A549 (cell line): Measurements from ENCODE around the gene POLR2C. TPM values are rescaled to one million over a fixed set of nuclear protein-coding genes. Genes with fewer than 3 reads are reported as not detected.

ENCODE experiments used
- ATAC-seq, 2 experiments: fragments of 200-7000 bp in 1 of 2; fragments of >200 bp in 1 of 2; cut with Nextera tagmentation in 1 of 2; cut with Tn5 transposase in 1 of 2; 3 replicates each; pipeline versions ENCODE4 v1.8.0 to v1.9.1; 2018 to 2020; ENCODE audit warnings: mild to moderate bottlenecking in 1 of 2, moderate library complexity in 1 of 2
- CTCF ChIA-PET: fragments of 300-600 bp; sonication (Branson Sonifier 250); formaldehyde crosslinking; extraction: SDS; loops from one replicate; lab custom pipeline; 2021; ENCODE audit warnings: antibody characterized with exemption, inconsistent platforms; lab: Yijun Ruan, JAX
- POLR2A ChIA-PET: fragments of 350-600 bp; formaldehyde crosslinking; extraction: SDS; loops from one replicate; lab custom pipeline; 2021; ENCODE audit warnings: antibody characterized with exemption, inconsistent platforms; lab: Yijun Ruan, JAX
- DNase-seq, 2 experiments: peaks; one replicate each; pipeline versions ENCODE4 v3.0.0 to v3.0.0-alpha.2; 2011 to 2016; ENCODE audit warnings: low read depth in 1 of 2, low spot score in 1 of 2
- FAIRE-seq: peaks from 2 replicates; lab custom pipeline; 2011; peaks lifted over from hg19 to GRCh38; lab: Jason Lieb, UNC
- H3K27ac ChIP-seq, 2 experiments: fragments of >200 bp; sonication (Bioruptor Twin); formaldehyde crosslinking; 3 replicates each; pipeline ENCODE4 v1.5.1; 2016 to 2017
- H3K4me1 ChIP-seq: fragments of >200 bp; sonication (Bioruptor Twin); formaldehyde crosslinking; 3 replicates; pipeline ENCODE4 v1.6.1; 2016
- H3K4me2 ChIP-seq: fragments of >200 bp; sonication (Bioruptor Twin); formaldehyde crosslinking; 3 replicates; pipeline ENCODE4 v1.6.1; 2016
- H3K4me3 ChIP-seq: fragments of >200 bp; sonication (Bioruptor Twin); formaldehyde crosslinking; 3 replicates; pipeline ENCODE4 v1.5.1; 2016
- H3K9me3 ChIP-seq: fragments of >200 bp; sonication (Bioruptor Twin); formaldehyde crosslinking; 3 replicates; pipeline ENCODE4 v1.6.1; 2016
- CBX2 ChIP-seq: fragments of 200-600 bp; sonication (generic); IDR thresholded peaks from 2 replicates; pipeline ENCODE4 v1.6.1; 2016; ENCODE audit warnings: low read depth, mild to moderate bottlenecking, borderline replicate concordance
- CEBPB ChIP-seq, 2 experiments: fragments of >200 bp in 1 of 2; sonication (Bioruptor Twin) in 1 of 2; formaldehyde crosslinking in 1 of 2; IDR thresholded peaks; 2 replicates each; pipeline ENCODE4 v1.6.1; 2012 to 2016
- CHD2 ChIP-seq: fragments of 150-350 bp; IDR thresholded peaks from 2 replicates; pipeline ENCODE4 v1.6.1; 2014; ENCODE audit warnings: low read length; ENCODE audit not compliant: partially characterized antibody
- CHD4 ChIP-seq: fragments of 200-600 bp; sonication (generic); IDR thresholded peaks from 2 replicates; pipeline ENCODE4 v1.6.1; 2016; ENCODE audit warnings: antibody characterized with exemption, mild to moderate bottlenecking, borderline replicate concordance
- EP300 ChIP-seq, 2 experiments: fragments of >200 bp; sonication (Bioruptor Twin); formaldehyde crosslinking; IDR thresholded peaks; 2 replicates in 1 of 2; 3 replicates in 1 of 2; pipeline ENCODE4 v1.6.1; 2016 to 2017
- FOSB ChIP-seq: fragments of 250-450 bp; sonication (Bioruptor Pico); IDR thresholded peaks from 2 replicates; pipeline ENCODE4 v1.5.0; 2020; ENCODE audit warnings: mild to moderate bottlenecking, moderate library complexity
- FOXS1 ChIP-seq: fragments of 250-450 bp; sonication (Bioruptor Pico); IDR thresholded peaks from 2 replicates; pipeline ENCODE4 v1.5.0; 2020; ENCODE audit warnings: mild to moderate bottlenecking, moderate library complexity
- GATA3 ChIP-seq: IDR thresholded peaks from 2 replicates; pipeline ENCODE4 v1.6.1; 2012; ENCODE audit warnings: borderline replicate concordance
- HEYL ChIP-seq: fragments of 250-450 bp; sonication (Bioruptor Pico); IDR thresholded peaks from 2 replicates; pipeline ENCODE4 v1.8.0; 2021; ENCODE audit warnings: mild to moderate bottlenecking, moderate library complexity
- HOXB5 ChIP-seq: fragments of 250-450 bp; sonication (Bioruptor Pico); IDR thresholded peaks from 2 replicates; pipeline ENCODE4 v1.5.0; 2020; ENCODE audit warnings: mild to moderate bottlenecking, moderate library complexity
- JUNB ChIP-seq: fragments of >200 bp; sonication (Bioruptor Twin); formaldehyde crosslinking; IDR thresholded peaks from 2 replicates; pipeline ENCODE4 v1.6.1; 2016
- MAX ChIP-seq: IDR thresholded peaks from 2 replicates; pipeline ENCODE4 v1.6.1; 2012
- MAZ ChIP-seq: fragments of 150-350 bp; IDR thresholded peaks from 2 replicates; pipeline ENCODE4 v1.6.1; 2014; ENCODE audit warnings: antibody characterized with exemption, low read depth, low read length, borderline replicate concordance
- NFE2L2 ChIP-seq: fragments of 150-350 bp; conservative IDR thresholded peaks from 2 replicates; pipeline ENCODE4 v1.6.1; 2014; ENCODE audit warnings: low read length
- NR3C1 ChIP-seq: fragments of >200 bp; sonication (Bioruptor Twin); formaldehyde crosslinking; IDR thresholded peaks from 3 replicates; pipeline ENCODE4 v1.6.1; 2017
- PHF8 ChIP-seq: fragments of 200-600 bp; sonication (generic); IDR thresholded peaks from 2 replicates; pipeline ENCODE4 v1.6.1; 2016; ENCODE audit warnings: low read depth, mild to moderate bottlenecking, antibody characterized with exemption, moderate library complexity, borderline replicate concordance
- POLR2AphosphoS2 ChIP-seq: conservative IDR thresholded peaks from 2 replicates; pipeline ENCODE4 v1.6.1; 2012; ENCODE audit warnings: low read length, improper control_type of control experiment, inconsistent platforms
- RCOR1 ChIP-seq: fragments of 150-350 bp; IDR thresholded peaks from 2 replicates; pipeline ENCODE4 v1.6.1; 2014; ENCODE audit warnings: antibody characterized with exemption, low read length, low read depth
- REST ChIP-seq: fragments of 200-600 bp; sonication (generic); IDR thresholded peaks from 2 replicates; pipeline ENCODE4 v1.6.1; 2016; ENCODE audit warnings: antibody characterized with exemption, mild to moderate bottlenecking, moderate library complexity
- RFX5 ChIP-seq: fragments of 450-650 bp; IDR thresholded peaks from 2 replicates; pipeline ENCODE4 v1.7.1; 2014; ENCODE audit warnings: antibody characterized with exemption, mild to moderate bottlenecking, moderate library complexity
- SREBF2 ChIP-seq: fragments of 450-650 bp; IDR thresholded peaks from 2 replicates; pipeline ENCODE4 v1.6.1; 2014; ENCODE audit warnings: mild to moderate bottlenecking, moderate library complexity
- TFCP2L1 ChIP-seq: fragments of 250-450 bp; sonication (Bioruptor Pico); IDR thresholded peaks from 2 replicates; pipeline ENCODE4 v1.5.0; 2021; ENCODE audit warnings: mild to moderate bottlenecking
- ZFP36 ChIP-seq: fragments of 450-650 bp; IDR thresholded peaks from 2 replicates; pipeline ENCODE4 v1.6.1; 2014; ENCODE audit warnings: borderline replicate concordance; ENCODE audit not compliant: partially characterized antibody
- ZNF302 ChIP-seq: fragments of 250-450 bp; sonication (Bioruptor Pico); IDR thresholded peaks from 2 replicates; pipeline ENCODE4 v1.9.0; 2021; ENCODE audit warnings: inconsistent platforms, mild to moderate bottlenecking, moderate library complexity
- ZSCAN20 ChIP-seq: fragments of 250-450 bp; sonication (Bioruptor Pico); IDR thresholded peaks from 2 replicates; pipeline ENCODE4 v1.8.0; 2022; ENCODE audit warnings: mild to moderate bottlenecking, moderate library complexity
- WGBS: methylation state at CpG from one replicate; pipeline ENCODE4 v1.1.6; 2017; ENCODE audit errors: missing lambda C conversion rate; 5-methylcytosine and 5-hydroxymethylcytosine counted together
- polyA plus RNA-seq, 4 experiments: library from polyadenylated mRNA; depleted of rRNA in 3 of 4; stranded (reverse); fragments of >200 nt; fragmentation: RNase III in 1 of 4; extraction: RNeasy Plus Mini Kit Qiagen cat#74134 plus additional on column Dnase treatment in 1 of 4; gene quantifications; 2 replicates in 3 of 4; 3 replicates in 1 of 4; pipeline ENCODE4 v1.2.3, GENCODE V29; 2011 to 2017
- TF ChIP-seq, protein P1 (sequence below): IDR thresholded peaks from 2 replicates; pipeline ENCODE4 v1.6.1; 2012

Gene POLR2C
- polyA plus RNA-seq, 2 of the 4 experiments (the other 2 are of a cell fraction), result 148 to 229 TPM

GRCh38 chr16:57432989-57433388, 29.5 kb upstream of the POLR2C start:
- POLR2A ChIA-PET, result interaction anchor here (1.3 kb wide), 1 partner anchor 14 kb away, joined by 4 read pairs; the partner anchor contains the start of genes CIAPIN1 and COQ9
- CTCF ChIA-PET, result interaction anchor here (1.1 to 6.3 kb wide), 7 partner anchors 9 to 132 kb away, joined by 3 to 109 read pairs (median 4); partner anchors contain the start of gene POLR2C

DNA sequence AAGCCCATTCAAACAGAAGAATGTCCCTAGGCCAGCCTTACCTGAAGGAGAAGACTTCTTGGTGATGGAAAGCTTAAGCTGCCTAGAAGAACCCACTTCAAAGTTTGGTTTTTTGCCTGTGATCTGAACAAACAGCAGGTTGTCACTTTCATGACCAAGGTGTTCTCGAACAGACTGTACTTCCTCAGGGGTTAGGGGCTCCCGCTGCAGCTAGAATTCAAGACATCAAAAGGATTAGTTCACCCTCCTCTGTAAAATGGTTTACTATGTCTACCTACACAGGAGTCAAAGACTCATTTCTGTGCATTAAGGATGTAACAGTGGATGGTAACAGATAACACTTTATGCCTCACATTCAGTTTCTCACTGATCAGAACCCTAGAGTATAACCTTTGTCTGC, 28.5 kb upstream of the POLR2C start:
- Histone ChIP-seq H3K4me3 (no peak overlapping the region), H3K9me3 (no peaks in the 10 kb centered on the region), H3K4me1 (no peaks in the 10 kb centered on the region), H3K4me2 (no peak overlapping the region), H3K27ac (no peak overlapping the region)
- TF ChIP-seq TFCP2L1 (no peak), ZSCAN20 (CRISPR knock-in tag) (no peak), SREBF2 (no peak), ZNF302 (CRISPR knock-in tag) (no peak), PHF8 (no peak), NFE2L2 (no peak), HEYL (CRISPR knock-in tag) (no peak), CHD4 (no peak), RCOR1 (no peak)
- CTCF ChIA-PET, result interaction anchor here (1.8 to 6.3 kb wide), 3 partner anchors 14 to 86 kb away, joined by 9 to 109 read pairs (median 11); partner anchors contain the start of gene POLR2C
- ATAC-seq, result no peak
- FAIRE-seq, result no peak
- POLR2A ChIA-PET, result interaction anchor here (1.3 kb wide), 1 partner anchor 13 kb away, joined by 4 read pairs; the partner anchor contains the start of genes CIAPIN1 and COQ9
- WGBS, result 95% methylated on average over 2 of the region's 2 CpGs
- DNase-seq, result no peak

More at GRCh38 chr16:57432989-57433388, 29.5 kb upstream of the POLR2C start:
- no peak for TF ChIP-seq MAZ
- TF ChIP-seq FOSB (CRISPR knock-in tag), result no peak
- TF ChIP-seq NFE2L2, result no peak
- no peak for TF ChIP-seq POLR2AphosphoS2
- no peak for TF ChIP-seq EP300 (IDR thresholded peaks at IDR 0.05)
- TF ChIP-seq, protein P1, sequence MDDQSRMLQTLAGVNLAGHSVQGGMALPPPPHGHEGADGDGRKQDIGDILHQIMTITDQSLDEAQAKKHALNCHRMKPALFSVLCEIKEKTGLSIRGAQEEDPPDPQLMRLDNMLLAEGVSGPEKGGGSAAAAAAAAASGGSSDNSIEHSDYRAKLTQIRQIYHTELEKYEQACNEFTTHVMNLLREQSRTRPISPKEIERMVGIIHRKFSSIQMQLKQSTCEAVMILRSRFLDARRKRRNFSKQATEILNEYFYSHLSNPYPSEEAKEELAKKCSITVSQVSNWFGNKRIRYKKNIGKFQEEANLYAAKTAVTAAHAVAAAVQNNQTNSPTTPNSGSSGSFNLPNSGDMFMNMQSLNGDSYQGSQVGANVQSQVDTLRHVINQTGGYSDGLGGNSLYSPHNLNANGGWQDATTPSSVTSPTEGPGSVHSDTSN, result no peak
- TF ChIP-seq MAX, result no peak
- no peak for TF ChIP-seq FOXS1 (CRISPR knock-in tag)
- no peak for TF ChIP-seq RFX5
- no peak for TF ChIP-seq REST
- no peak for TF ChIP-seq CBX2
- no peak for TF ChIP-seq CEBPB (IDR thresholded peaks at IDR 0.05)
- no peak for TF ChIP-seq JUNB
- TF ChIP-seq HOXB5 (CRISPR knock-in tag), result no peak
- no peak for TF ChIP-seq CHD2
- no peak for TF ChIP-seq NR3C1
- TF ChIP-seq CHD4, result no peak
- TF ChIP-seq GATA3, result no peak
- no peak for TF ChIP-seq ZFP36
- H3K27ac ChIP-seq, result no peak overlapping the region
- ATAC-seq, result no peak
- no peaks in the 10 kb centered on the region for H3K4me1 ChIP-seq
- no peaks in the 10 kb centered on the region for H3K9me3 ChIP-seq
- DNase-seq, result no peak
- no peak overlapping the region for H3K4me2 ChIP-seq
- 83% methylated on average over 3 of the region's 3 CpGs for WGBS
- FAIRE-seq, result no peak
- H3K4me3 ChIP-seq, result no peak overlapping the region
